Measurements from ENCODE around the gene CXorf58. TPM values are rescaled to one million over a fixed set of nuclear protein-coding genes. Genes with fewer than 3 reads are reported as not detected.

The CXorf58 gene
- total and polyA plus RNA-seq, 2 of the 13 experiments (the other 11 are each of a cell fraction or from before 2014, with no cell fraction given): not detected

GRCh38 chrX:23907111-23907497 is 702 bp upstream of the CXorf58 start:
- Histone ChIP-seq H3K4me3 (replicated peaks in 1 of 3; ENCODE audit: insufficient read depth in 1 of 3, low read depth in 2 of 3, low read length in 3 of 3) (peak overlapping the region; percentile 65 to 75 (median 69)), H4K20me1 (ENCODE audit: insufficient read depth, low read length) (no peaks in the 10 kb centered on the region), H2AFZ (ENCODE audit: low read length) (no peak overlapping the region), H3K4me1 (ENCODE audit: insufficient read depth, low read length) (peaks cover 34% of the 10 kb centered on the region), H3K27me3 (ENCODE audit: control insufficient read depth in 1 of 2, insufficient read depth in 2 of 2, low read length in 2 of 2) (no peaks in the 10 kb centered on the region), H3K27ac (ENCODE audit: extremely low read length, insufficient read depth, low read length) (peak overlapping the region; percentile 86), H3K4me2 (ENCODE audit: low read depth, low read length) (peak overlapping the region; percentile 76), H3K9me3 (ENCODE audit: low read length) (no peaks in the 10 kb centered on the region), H3K79me2 (ENCODE audit: insufficient read depth, low read length) (peaks cover 2% of the 10 kb centered on the region), H3K9ac (ENCODE audit: insufficient read depth, low read depth, low read length) (peak overlapping the region; percentile 74), H3K36me3 (replicated peaks in 1 of 2; ENCODE audit: control insufficient read depth in 1 of 2, insufficient read depth in 2 of 2, low read length in 2 of 2) (no peaks in the 10 kb centered on the region)
- 12% methylated on average over 4 of the region's 12 CpGs for WGBS (ENCODE audit: low lambda C conversion rate)
- intact Hi-C loops (cut with micrococcal nuclease; ENCODE audit: unreplicated experiment): no loop called here
- in situ Hi-C loops (cut with HindIII; ENCODE audit: extremely low pct_ligation_motif_present, low pct_unique_long_range_greater_than_20kb): no loop called here
- DNase-seq (ENCODE audit: low spot score): no peak
- ChIA-PET POLR2A (interaction anchor here (0.9 to 2.2 kb wide), 5 partner anchors 124 to 164 kb away, joined by 3 to 8 read pairs (median 6); partner anchors contain the start of genes ACOT9, EIF2S3 and SAT1), CTCF (ENCODE audit: low intra/inter-chr PET ratio, low total read pairs) (interaction anchor here (0.9 kb wide), 1 partner anchor 213 kb away, joined by 3 read pairs; no protein-coding TSS in a partner anchor)
- FAIRE-seq: no peak
- BruUV-seq (replicated peaks): no TSS peak
- ATAC-seq: peak; percentile 5; the same call in 2 of the 3 replicates
- no peak for TF ChIP-seq HDAC6 (IDR thresholded peaks at IDR 0.05; ENCODE audit: low read depth, low read length)
- TF ChIP-seq ZNF691 (CRISPR knock-in tag; IDR thresholded peaks at IDR 0.05; ENCODE audit: borderline replicate concordance, low read depth): 0 out of 2 replicates have a peak, but pooled peaks have one; percentile 15

GRCh38 chrX:23908219-23909004 is 606 bp downstream of the CXorf58 start:
- CTCF ChIA-PET (ENCODE audit: low intra/inter-chr PET ratio, low total read pairs): no interaction called here
- TF ChIP-seq CHD4 (IDR thresholded peaks at IDR 0.05; ENCODE audit: borderline replicate concordance, low read length) (peak; percentile 81; the same call in 1 of the 2 replicates), RAD21 (CRISPR knock-in tag; IDR thresholded peaks at IDR 0.05) (no peak), AHR (CRISPR knock-in tag; IDR thresholded peaks at IDR 0.05) (no peak), ZNF629 (CRISPR knock-in tag; conservative IDR thresholded peaks at IDR 0.05) (peak; percentile 96), NFE2 (CRISPR knock-in tag; IDR thresholded peaks at IDR 0.05) (no peak), ELF4 (CRISPR knock-in tag; IDR thresholded peaks at IDR 0.05; ENCODE audit: borderline replicate concordance) (0 out of 2 replicates have a peak, but pooled peaks have one; percentile 4), SMAD3 (CRISPR knock-in tag; IDR thresholded peaks at IDR 0.05) (no peak), STAG1 (CRISPR knock-in tag; IDR thresholded peaks at IDR 0.05) (peak; percentile 29; the same call in 1 of the 2 replicates), CTCF (CRISPR knock-in tag; IDR thresholded peaks at IDR 0.05) (peak; percentile 39), PITX1 (CRISPR knock-in tag; IDR thresholded peaks at IDR 0.05) (no peak), ZNF513 (CRISPR knock-in tag; conservative IDR thresholded peaks at IDR 0.05) (no peak)

More at GRCh38 chrX:23908219-23909004, 606 bp downstream of the CXorf58 start:
- H3K9me3 ChIP-seq (ENCODE audit: low read length): no peaks in the 10 kb centered on the region
- peak overlapping the region; percentile 74 for H3K4me2 ChIP-seq (ENCODE audit: low read depth, low read length)
- no peaks in the 10 kb centered on the region for H3K27me3 ChIP-seq (ENCODE audit: control insufficient read depth in 1 of 2, insufficient read depth in 2 of 2, low read length in 2 of 2)
- FAIRE-seq (peak; percentile 48), ATAC-seq (peak; percentile 27), DNase-seq (ENCODE audit: low spot score) (no peak)
- no peaks in the 10 kb centered on the region for H4K20me1 ChIP-seq (ENCODE audit: insufficient read depth, low read length)
- H3K4me1 ChIP-seq (ENCODE audit: insufficient read depth, low read length): peaks cover 29% of the 10 kb centered on the region
- peak overlapping the region; percentile 30 to 69 (median 44); a peak in 5 of 6 replicates for H3K4me3 ChIP-seq (replicated peaks in 1 of 3; ENCODE audit: insufficient read depth in 1 of 3, low read depth in 2 of 3, low read length in 3 of 3)
- WGBS (ENCODE audit: low lambda C conversion rate): 8% methylated on average over 13 of the region's 13 CpGs
- peak overlapping the region; percentile 46; the same call in 1 of the 2 replicates for H3K9ac ChIP-seq (ENCODE audit: insufficient read depth, low read depth, low read length)
- peak overlapping the region; percentile 86 for H3K27ac ChIP-seq (ENCODE audit: extremely low read length, insufficient read depth, low read length)
- POLR2A ChIA-PET: interaction anchor here (1.0 to 2.2 kb wide), 4 partner anchors 117 to 165 kb away, joined by 3 to 8 read pairs (median 6); partner anchors contain the start of genes ACOT9 and EIF2S3
- H3K79me2 ChIP-seq (ENCODE audit: insufficient read depth, low read length): peaks cover 2% of the 10 kb centered on the region
- intact Hi-C loops (cut with micrococcal nuclease; ENCODE audit: unreplicated experiment) (loop anchor here (1.0 to 2.0 kb wide), 2 partner anchors 116 to 146 kb away; partner anchors contain the start of gene EIF2S3), in situ Hi-C loops (cut with HindIII; ENCODE audit: extremely low pct_ligation_motif_present, low pct_unique_long_range_greater_than_20kb) (no loop called here)
- no peaks in the 10 kb centered on the region for H3K36me3 ChIP-seq (replicated peaks in 1 of 2; ENCODE audit: control insufficient read depth in 1 of 2, insufficient read depth in 2 of 2, low read length in 2 of 2)
- peak overlapping the region; percentile 92 for H2AFZ ChIP-seq (ENCODE audit: low read length)
- BruUV-seq (replicated peaks): no TSS peak
